AG09309 (cell line): ENCODE data around the gene SNCAIP.

Source experiments
- DNase-seq: peaks from one replicate; pipeline ENCODE4 v3.0.0-alpha.2; 2010; ENCODE audit warnings: low read depth
- H3K4me3 ChIP-seq: 2 replicates; pipeline ENCODE4 v1.5.1; 2011; ENCODE audit warnings: mild to moderate bottlenecking, low read depth, low read length, moderate library complexity; ENCODE audit not compliant: control insufficient read depth
- CTCF ChIP-seq: IDR thresholded peaks from 2 replicates; pipeline ENCODE4 v1.5.1; 2011; ENCODE audit warnings: mild to moderate bottlenecking, low read depth, low read length, inconsistent platforms; ENCODE audit not compliant: insufficient read depth, control insufficient read depth; ENCODE audit errors: missing control alignments

The SNCAIP gene

GRCh38 chr5:122390154-122390553 is 78.1 kb downstream of the SNCAIP start:
- no peak for TF ChIP-seq CTCF
- no peak for DNase-seq
- no peak overlapping the region for H3K4me3 ChIP-seq

- no peak overlapping the region for H3K4me3 ChIP-seq
- DNase-seq = no peak
- no peak for TF ChIP-seq CTCF
Observed at GRCh38 chr5:122390694-122391093, 78.7 kb downstream of the SNCAIP start.

- TF ChIP-seq CTCF = no peak
- no peak overlapping the region for H3K4me3 ChIP-seq
- no peak for DNase-seq
Observed at GRCh38 chr5:122391621-122392020, 79.6 kb downstream of the SNCAIP start.

- TF ChIP-seq CTCF = no peak
- no peak for DNase-seq
- H3K4me3 ChIP-seq = no peak overlapping the region
Observed at GRCh38 chr5:122392224-122392623, 80.2 kb downstream of the SNCAIP start.

GRCh38 chr5:122392824-122393223 is 80.8 kb downstream of the SNCAIP start:
- DNase-seq = peak; percentile 72
- no peak for TF ChIP-seq CTCF
- no peak overlapping the region for H3K4me3 ChIP-seq

GRCh38 chr5:122394284-122394930 is 82.4 kb downstream of the SNCAIP start:
- no peak for DNase-seq
- TF ChIP-seq CTCF = no peak
- no peak overlapping the region for H3K4me3 ChIP-seq
